HepG2 (cell line): ENCODE data around the gene RMRP. TPM values are rescaled to one million over a fixed set of nuclear protein-coding genes. Genes with fewer than 3 reads are reported as not detected.

Source experiments
- ARNT2 ChIP-seq: sonication (generic); formaldehyde crosslinking; IDR thresholded peaks from 2 replicates; pipeline ENCODE4 v1.8.0; 2022; ENCODE audit warnings: mild to moderate bottlenecking, low read depth, missing genetic modification reagents, moderate library complexity
- HNRNPL ChIP-seq: fragments of 200-400 bp; formaldehyde crosslinking; IDR thresholded peaks from 2 replicates; pipeline ENCODE4 v1.6.1; 2017; ENCODE audit warnings: mild to moderate bottlenecking, low read depth, low read length
- KDM5B ChIP-seq: sonication (generic); formaldehyde crosslinking; IDR thresholded peaks from 2 replicates; pipeline ENCODE4 v1.4.0; 2020; ENCODE audit warnings: missing genetic modification reagents, mild to moderate bottlenecking, borderline replicate concordance
- NFKB2 ChIP-seq: sonication (generic); formaldehyde crosslinking; IDR thresholded peaks from 2 replicates; pipeline ENCODE4 v1.4.0; 2020; ENCODE audit warnings: missing genetic modification reagents, borderline replicate concordance
- NRL ChIP-seq: sonication (generic); formaldehyde crosslinking; IDR thresholded peaks from 2 replicates; pipeline ENCODE4 v1.5.0; 2020; ENCODE audit warnings: missing genetic modification reagents, mild to moderate bottlenecking, moderate library complexity, borderline replicate concordance
- SYNCRIP ChIP-seq: fragments of 200-400 bp; formaldehyde crosslinking; IDR thresholded peaks from 2 replicates; pipeline ENCODE4 v1.6.1; 2018; ENCODE audit warnings: mild to moderate bottlenecking, low read depth, low read length; ENCODE audit not compliant: insufficient read depth
- ZBTB43 ChIP-seq: sonication (generic); formaldehyde crosslinking; conservative IDR thresholded peaks from 2 replicates; pipeline ENCODE4 v1.4.0; 2020; ENCODE audit warnings: missing genetic modification reagents
- ZNF501 ChIP-seq: sonication (generic); formaldehyde crosslinking; IDR thresholded peaks from 2 replicates; pipeline ENCODE4 v1.5.1; 2020; ENCODE audit warnings: mild to moderate bottlenecking, moderate library complexity, missing genetic modification reagents
- ZNF639 ChIP-seq: conservative IDR thresholded peaks from 2 replicates; pipeline ENCODE4 v1.6.1; 2018; ENCODE audit warnings: missing genetic modification reagents
- ZNF761 ChIP-seq: sonication (generic); formaldehyde crosslinking; conservative IDR thresholded peaks from 2 replicates; pipeline ENCODE4 v1.4.0; 2020; ENCODE audit warnings: mild to moderate bottlenecking, missing genetic modification reagents
- polyA plus RNA-seq, 8 experiments: library from polyadenylated mRNA; depleted of rRNA in 3 of 8; stranded (reverse) in 7 of 8; unstranded in 1 of 8; fragments of >200 nt; fragmentation: Illumina TruSeq in 4 of 8; extraction: Trizol in 4 of 8; gene quantifications; 2 replicates each; pipeline versions ENCODE4 v1.2.1 to v1.2.3, GENCODE V29; 2011 to 2016; ENCODE audit warnings: low read depth in 4 of 8, missing spikeins in 1 of 8, mixed read lengths in 1 of 8; ENCODE audit not compliant: insufficient read depth in 1 of 8
- total RNA-seq, 5 experiments: library from RNA; depleted of rRNA; stranded (reverse); fragments of >200 nt; fragmentation: Illumina TruSeq; extraction: Trizol; gene quantifications; 2 replicates each; pipeline ENCODE4 v1.2.3, GENCODE V29; 2016; ENCODE audit warnings: low read depth in 1 of 5
- TF ChIP-seq, protein P1 (sequence below): sonication (generic); formaldehyde crosslinking; IDR thresholded peaks from 2 replicates; pipeline ENCODE4 v1.4.0; 2020; ENCODE audit warnings: missing genetic modification reagents
- TF ChIP-seq, protein P2 (sequence below): sonication (generic); formaldehyde crosslinking; IDR thresholded peaks from 2 replicates; pipeline ENCODE4 v1.5.1; 2020; ENCODE audit warnings: mild to moderate bottlenecking, missing genetic modification reagents
- TF ChIP-seq, protein P3 (sequence below), 2 experiments: sonication (generic) in 1 of 2; formaldehyde crosslinking in 1 of 2; IDR thresholded peaks; 2 replicates each; pipeline versions ENCODE4 v1.6.1 to v1.9.0; 2014 to 2022; ENCODE audit warnings: antibody characterized with exemption in 1 of 2, borderline replicate concordance in 1 of 2, inconsistent platforms in 1 of 2, low read depth in 1 of 2, missing genetic modification reagents in 1 of 2

The RMRP gene
- total and polyA plus RNA-seq, 2 of the 13 experiments (the other 11 are each of a cell fraction or from before 2014, with no cell fraction given): 51.4 to 4,025 TPM

DNA sequence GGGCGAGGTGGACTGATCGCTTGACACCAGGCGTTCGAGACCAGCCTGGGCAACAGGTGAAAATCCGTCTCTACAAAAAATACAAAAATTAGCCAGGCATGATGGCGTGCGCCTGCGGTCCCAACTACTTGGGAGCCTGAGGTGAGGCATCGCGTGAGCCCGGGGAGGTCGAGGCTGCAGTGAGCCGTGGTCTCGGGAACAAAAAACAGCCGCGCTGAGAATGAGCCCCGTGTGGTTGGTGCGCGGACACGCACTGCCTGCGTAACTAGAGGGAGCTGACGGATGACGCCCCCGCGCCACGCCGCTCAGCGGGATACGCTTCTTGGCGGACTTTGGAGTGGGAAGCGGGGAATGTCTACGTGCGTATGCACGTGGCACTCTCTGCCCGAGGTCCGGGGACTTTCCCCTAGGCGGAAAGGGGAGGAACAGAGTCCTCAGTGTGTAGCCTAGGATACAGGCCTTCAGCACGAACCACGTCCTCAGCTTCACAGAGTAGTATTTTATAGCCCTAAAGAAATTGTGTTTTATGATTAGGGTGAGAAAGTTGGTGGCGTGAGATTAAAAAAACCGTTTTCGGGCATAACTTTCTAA lies at the start of gene RMRP (continued):
- TF ChIP-seq ZBTB43 (CRISPR knock-in tag): peak; percentile 94
- peak; percentile 81; the same call in 1 of the 2 replicates for TF ChIP-seq ZNF761 (CRISPR knock-in tag)
- TF ChIP-seq, protein P1, sequence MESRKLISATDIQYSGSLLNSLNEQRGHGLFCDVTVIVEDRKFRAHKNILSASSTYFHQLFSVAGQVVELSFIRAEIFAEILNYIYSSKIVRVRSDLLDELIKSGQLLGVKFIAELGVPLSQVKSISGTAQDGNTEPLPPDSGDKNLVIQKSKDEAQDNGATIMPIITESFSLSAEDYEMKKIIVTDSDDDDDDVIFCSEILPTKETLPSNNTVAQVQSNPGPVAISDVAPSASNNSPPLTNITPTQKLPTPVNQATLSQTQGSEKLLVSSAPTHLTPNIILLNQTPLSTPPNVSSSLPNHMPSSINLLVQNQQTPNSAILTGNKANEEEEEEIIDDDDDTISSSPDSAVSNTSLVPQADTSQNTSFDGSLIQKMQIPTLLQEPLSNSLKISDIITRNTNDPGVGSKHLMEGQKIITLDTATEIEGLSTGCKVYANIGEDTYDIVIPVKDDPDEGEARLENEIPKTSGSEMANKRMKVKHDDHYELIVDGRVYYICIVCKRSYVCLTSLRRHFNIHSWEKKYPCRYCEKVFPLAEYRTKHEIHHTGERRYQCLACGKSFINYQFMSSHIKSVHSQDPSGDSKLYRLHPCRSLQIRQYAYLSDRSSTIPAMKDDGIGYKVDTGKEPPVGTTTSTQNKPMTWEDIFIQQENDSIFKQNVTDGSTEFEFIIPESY (CRISPR knock-in tag): peak; percentile 74
- TF ChIP-seq NFKB2 (CRISPR knock-in tag): peak; percentile 96
- peak; percentile 99 for TF ChIP-seq ARNT2 (CRISPR knock-in tag)
- TF ChIP-seq NRL (CRISPR knock-in tag): peak; percentile 98; the same call in 1 of the 2 replicates
- no peak for TF ChIP-seq SYNCRIP
- TF ChIP-seq, protein P2, sequence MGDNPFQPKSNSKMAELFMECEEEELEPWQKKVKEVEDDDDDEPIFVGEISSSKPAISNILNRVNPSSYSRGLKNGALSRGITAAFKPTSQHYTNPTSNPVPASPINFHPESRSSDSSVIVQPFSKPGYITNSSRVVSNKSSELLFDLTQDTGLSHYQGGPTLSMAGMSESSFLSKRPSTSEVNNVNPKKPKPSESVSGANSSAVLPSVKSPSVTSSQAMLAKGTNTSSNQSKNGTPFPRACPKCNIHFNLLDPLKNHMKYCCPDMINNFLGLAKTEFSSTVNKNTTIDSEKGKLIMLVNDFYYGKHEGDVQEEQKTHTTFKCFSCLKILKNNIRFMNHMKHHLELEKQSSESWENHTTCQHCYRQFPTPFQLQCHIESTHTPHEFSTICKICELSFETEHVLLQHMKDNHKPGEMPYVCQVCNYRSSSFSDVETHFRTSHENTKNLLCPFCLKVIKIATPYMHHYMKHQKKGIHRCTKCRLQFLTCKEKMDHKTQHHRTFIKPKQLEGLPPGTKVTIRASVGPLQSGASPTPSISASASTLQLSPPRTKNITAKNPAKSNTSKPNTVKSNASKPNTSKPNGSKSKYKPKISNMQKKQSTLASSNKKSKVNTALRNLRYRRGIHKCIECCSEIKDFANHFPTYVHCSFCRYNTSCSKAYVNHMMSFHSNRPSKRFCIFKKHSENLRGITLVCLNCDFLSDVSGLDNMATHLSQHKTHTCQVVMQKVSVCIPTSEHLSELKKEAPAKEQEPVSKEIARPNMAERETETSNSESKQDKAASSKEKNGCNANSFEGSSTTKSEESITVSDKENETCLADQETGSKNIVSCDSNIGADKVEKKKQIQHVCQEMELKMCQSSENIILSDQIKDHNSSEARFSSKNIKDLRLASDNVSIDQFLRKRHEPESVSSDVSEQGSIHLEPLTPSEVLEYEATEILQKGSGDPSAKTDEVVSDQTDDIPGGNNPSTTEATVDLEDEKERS: peak; percentile 89
- TF ChIP-seq, protein P3, sequence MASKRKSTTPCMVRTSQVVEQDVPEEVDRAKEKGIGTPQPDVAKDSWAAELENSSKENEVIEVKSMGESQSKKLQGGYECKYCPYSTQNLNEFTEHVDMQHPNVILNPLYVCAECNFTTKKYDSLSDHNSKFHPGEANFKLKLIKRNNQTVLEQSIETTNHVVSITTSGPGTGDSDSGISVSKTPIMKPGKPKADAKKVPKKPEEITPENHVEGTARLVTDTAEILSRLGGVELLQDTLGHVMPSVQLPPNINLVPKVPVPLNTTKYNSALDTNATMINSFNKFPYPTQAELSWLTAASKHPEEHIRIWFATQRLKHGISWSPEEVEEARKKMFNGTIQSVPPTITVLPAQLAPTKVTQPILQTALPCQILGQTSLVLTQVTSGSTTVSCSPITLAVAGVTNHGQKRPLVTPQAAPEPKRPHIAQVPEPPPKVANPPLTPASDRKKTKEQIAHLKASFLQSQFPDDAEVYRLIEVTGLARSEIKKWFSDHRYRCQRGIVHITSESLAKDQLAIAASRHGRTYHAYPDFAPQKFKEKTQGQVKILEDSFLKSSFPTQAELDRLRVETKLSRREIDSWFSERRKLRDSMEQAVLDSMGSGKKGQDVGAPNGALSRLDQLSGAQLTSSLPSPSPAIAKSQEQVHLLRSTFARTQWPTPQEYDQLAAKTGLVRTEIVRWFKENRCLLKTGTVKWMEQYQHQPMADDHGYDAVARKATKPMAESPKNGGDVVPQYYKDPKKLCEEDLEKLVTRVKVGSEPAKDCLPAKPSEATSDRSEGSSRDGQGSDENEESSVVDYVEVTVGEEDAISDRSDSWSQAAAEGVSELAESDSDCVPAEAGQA (IDR thresholded peaks at IDR 0.05; ENCODE audit: low read depth): peak; percentile 89
- TF ChIP-seq, protein P3 (CRISPR knock-in tag; IDR thresholded peaks at IDR 0.05; ENCODE audit: borderline replicate concordance): 0 out of 2 replicates have a peak, but pooled peaks have one; percentile 79
- 0 out of 2 replicates have a peak, but pooled peaks have one; percentile 34 for TF ChIP-seq HNRNPL
- TF ChIP-seq ZNF639: peak; percentile 78; the same call in 1 of the 2 replicates
- TF ChIP-seq KDM5B (CRISPR knock-in tag): 0 out of 2 replicates have a peak, but pooled peaks have one; percentile 52
- peak; percentile 96 for TF ChIP-seq ZNF501 (CRISPR knock-in tag)
